ENCODE results near the gene SFT2D1.
A peak's percentile ranks its signal among the peaks of the same experiment; 100 is the strongest.

The SFT2D1 gene

DNA sequence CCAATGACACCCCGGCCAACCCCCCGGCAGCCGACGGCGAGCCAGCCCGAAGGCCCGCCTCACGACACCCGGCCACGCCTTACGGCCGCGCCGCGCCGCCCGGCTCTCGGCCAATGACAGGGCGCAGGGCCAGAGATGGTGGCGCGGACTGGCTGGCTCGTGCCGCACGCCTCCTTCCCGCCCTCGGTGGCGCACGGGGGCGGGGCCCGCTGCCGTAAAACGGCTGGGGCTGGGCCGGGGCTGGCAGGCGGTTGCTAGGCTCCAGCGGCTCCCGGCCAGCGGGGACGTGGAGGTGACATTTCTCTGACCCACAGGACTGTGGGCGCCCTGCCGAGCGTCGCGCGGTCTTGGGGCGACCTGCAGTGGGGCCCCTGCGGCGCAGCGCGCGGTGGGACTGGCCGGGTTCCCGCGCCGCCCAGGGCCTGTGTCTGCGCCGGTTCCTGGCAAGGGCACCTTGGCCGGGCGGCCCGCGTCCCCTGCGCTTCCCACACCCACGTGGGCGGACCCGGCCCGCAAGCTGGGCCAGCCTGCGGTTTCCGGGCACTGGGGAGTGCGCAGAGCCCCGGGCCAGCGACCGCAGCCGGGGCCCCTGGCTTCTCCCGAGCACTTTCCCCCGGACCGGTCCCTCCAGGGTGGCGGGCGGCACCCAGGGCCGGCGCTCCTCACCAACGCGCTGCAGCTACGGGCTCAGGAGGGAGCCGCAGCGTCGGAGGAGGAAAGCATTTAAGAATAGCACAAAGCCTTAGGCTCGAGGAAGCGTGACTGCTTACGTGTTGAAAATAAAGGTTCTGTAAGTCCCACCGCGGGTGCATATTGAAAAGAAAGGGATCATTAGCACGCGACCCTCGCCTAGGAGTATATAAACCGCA lies 40.8 kb upstream of the SFT2D1 start, which contains the start of gene MPC1:
Gene MPC1 (minus strand): TSS at position 8 of the 869 bp plus-strand sequence. CDS start 64 bp downstream, outside the sequence.
- peak within 1 kb of the TSS; percentile 80 for H3K4me3 ChIP-seq (ENCODE audit: low read depth, low read length)
- TF ChIP-seq, protein P1, sequence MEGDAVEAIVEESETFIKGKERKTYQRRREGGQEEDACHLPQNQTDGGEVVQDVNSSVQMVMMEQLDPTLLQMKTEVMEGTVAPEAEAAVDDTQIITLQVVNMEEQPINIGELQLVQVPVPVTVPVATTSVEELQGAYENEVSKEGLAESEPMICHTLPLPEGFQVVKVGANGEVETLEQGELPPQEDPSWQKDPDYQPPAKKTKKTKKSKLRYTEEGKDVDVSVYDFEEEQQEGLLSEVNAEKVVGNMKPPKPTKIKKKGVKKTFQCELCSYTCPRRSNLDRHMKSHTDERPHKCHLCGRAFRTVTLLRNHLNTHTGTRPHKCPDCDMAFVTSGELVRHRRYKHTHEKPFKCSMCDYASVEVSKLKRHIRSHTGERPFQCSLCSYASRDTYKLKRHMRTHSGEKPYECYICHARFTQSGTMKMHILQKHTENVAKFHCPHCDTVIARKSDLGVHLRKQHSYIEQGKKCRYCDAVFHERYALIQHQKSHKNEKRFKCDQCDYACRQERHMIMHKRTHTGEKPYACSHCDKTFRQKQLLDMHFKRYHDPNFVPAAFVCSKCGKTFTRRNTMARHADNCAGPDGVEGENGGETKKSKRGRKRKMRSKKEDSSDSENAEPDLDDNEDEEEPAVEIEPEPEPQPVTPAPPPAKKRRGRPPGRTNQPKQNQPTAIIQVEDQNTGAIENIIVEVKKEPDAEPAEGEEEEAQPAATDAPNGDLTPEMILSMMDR (IDR thresholded peaks at IDR 0.05; ENCODE audit: control insufficient read depth, extremely low read depth, insufficient read depth) = no peak
- DNase-seq (ENCODE audit: low read depth) = peak; percentile 74

DNA sequence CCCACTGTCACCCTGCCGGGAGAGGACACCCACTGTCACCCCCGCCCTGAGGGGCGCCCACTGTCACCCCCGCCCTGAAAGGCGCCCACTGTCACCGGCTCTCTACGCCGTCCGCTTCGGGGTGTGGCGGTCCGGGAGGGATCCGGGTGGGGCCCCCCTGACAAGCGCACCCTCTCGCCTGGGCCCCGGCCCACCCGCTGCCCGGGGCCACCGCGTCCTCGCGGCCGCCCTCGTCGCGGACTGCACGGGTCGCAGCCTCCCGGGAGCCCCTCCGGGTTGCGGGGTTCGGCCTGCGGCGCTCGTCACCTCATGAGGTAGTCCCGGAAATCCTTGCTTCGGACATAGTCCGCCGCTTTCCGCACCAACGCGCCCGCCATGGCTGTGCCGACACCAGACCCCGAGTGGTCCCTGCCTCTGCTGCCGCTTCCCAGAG lies 40.2 kb upstream of the SFT2D1 start:
- DNase-seq (ENCODE audit: low read depth) = no peak
- TF ChIP-seq, protein P1 (IDR thresholded peaks at IDR 0.05; ENCODE audit: control insufficient read depth, extremely low read depth, insufficient read depth) = no peak

DNA sequence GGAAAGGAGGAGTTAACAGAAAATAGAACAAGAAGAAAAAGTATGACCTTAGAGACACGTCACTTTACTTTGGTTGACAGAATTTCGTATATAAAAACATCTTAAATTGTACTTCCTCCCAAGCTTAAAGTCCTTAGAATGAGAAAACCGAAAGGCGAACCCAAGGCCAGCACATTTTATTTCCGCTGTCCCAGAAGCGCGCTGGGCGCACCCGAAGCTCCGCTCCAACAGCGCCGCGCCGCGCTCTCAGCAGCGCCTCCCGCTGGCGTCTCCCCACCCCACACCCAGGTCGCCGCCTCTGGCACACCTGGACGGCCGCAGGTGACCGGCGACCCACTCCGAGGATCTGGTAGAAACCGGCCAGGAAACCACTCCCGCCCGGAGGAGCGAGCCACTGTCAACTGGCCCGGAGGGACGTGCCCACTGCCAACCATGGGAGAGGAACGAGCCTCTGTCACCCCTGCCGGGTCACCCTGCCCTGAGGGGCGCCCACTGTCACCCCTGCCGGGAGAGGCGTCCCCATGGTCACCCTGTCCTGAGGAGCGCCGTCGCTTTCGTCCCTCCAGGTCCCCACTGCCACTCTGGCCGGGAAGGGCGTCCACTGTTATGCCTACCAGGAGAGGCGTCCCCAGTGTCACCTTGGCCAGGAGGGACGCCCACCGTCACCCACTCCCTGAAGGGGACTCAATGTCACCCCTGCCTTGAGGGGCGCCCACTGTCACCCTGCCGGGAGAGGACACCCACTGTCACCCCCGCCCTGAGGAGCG lies 39.6 kb upstream of the SFT2D1 start:
- peak overlapping the region; percentile 80 for H3K4me3 ChIP-seq (ENCODE audit: low read depth, low read length)
- peak; percentile 33 for DNase-seq (ENCODE audit: low read depth)
- TF ChIP-seq, protein P1 (IDR thresholded peaks at IDR 0.05; ENCODE audit: control insufficient read depth, extremely low read depth, insufficient read depth) = peak; percentile 96

More for the DNA sequence above, 40.2 kb upstream of the SFT2D1 start:
- H3K4me3 ChIP-seq (ENCODE audit: low read depth, low read length) = peak overlapping the region; percentile 80

DNA sequence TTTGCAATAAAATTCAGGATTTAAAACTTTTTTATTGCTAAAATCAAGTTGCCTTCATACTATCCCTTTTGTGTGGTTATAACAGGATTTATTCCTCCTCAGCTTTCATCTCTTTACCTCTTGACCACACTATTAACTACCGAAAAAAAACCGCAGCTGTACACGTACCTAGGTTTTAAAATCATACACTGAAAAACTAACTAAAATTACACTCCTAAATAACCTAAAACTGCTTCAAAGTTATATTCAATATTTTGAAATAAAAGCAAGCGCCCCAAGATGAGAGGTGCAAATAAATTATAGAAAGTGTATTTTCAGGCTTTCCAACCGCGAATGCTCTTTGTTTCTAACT lies 39.0 kb upstream of the SFT2D1 start:
- TF ChIP-seq, protein P1 (IDR thresholded peaks at IDR 0.05; ENCODE audit: control insufficient read depth, extremely low read depth, insufficient read depth) = no peak
- H3K4me3 ChIP-seq (ENCODE audit: low read depth, low read length) = peak overlapping the region; percentile 80
- no peak for DNase-seq (ENCODE audit: low read depth)

DNA sequence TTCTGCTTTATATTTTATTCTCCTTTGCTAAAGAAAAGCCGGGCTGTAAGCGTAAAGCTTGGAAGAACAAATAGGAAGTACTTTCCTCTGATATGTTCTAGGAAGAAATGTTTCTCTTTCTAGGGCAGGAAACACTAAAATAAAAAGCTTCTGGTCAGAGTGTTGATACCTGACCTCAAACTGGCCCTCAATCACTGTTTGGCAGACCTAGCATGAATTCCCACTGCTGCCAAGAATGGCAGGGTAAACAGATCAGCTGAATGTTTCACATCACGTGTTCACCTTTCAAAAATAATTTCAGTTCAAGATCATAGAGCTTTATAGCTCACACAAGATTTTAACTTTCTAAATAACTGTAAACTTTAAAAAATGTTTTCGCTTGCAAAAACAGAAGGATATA lies 37.5 kb upstream of the SFT2D1 start:
- peak overlapping the region; percentile 30 for H3K4me3 ChIP-seq (ENCODE audit: low read depth, low read length)
- TF ChIP-seq, protein P1 (IDR thresholded peaks at IDR 0.05; ENCODE audit: control insufficient read depth, extremely low read depth, insufficient read depth) = no peak
- peak; percentile 58 for DNase-seq (ENCODE audit: low read depth)

DNA sequence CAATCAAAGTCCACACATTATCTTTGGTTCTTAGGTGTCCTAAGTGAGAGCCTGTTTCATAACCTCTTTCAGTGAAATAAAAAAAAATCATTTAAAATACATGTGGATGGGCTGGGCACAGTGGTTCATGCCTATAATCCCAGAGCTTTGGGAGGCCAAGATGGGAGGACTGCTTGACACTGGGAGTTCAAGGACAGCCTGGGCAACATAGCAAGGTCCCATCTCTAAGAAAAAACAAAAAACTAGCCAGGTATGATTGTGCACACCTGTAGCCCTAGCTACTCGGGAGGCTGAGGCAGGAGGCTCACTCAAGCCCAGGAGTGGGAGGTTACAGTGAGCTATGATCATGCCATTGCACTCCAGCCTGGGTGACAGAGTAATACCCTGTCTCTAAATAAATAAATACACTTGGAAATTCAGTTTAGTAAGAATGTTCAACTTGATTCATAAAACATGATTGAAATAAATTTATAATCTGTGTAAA lies 36.8 kb upstream of the SFT2D1 start:
- H3K4me3 ChIP-seq (ENCODE audit: low read depth, low read length) = no peak overlapping the region
- DNase-seq (ENCODE audit: low read depth) = no peak
- TF ChIP-seq, protein P1 (IDR thresholded peaks at IDR 0.05; ENCODE audit: control insufficient read depth, extremely low read depth, insufficient read depth) = no peak

Data from LNCaP clone FGC (cell line).